ENCODE data around the gene ANKRD6. TPM values are rescaled to one million over a fixed set of nuclear protein-coding genes. Genes with fewer than 3 reads are reported as not detected.

The ANKRD6 gene
- total RNA-seq, 1 experiment from 2014 or later: 13.9 TPM

- no peak for TF ChIP-seq ZMAT4 (CRISPR knock-in tag; IDR thresholded peaks at IDR 0.05)
Observed at GRCh38 chr6:89613790-89614189, 180.8 kb downstream of the ANKRD6 start (continued).

- DNase-seq (ENCODE audit: low spot score): no peak
- ChIA-PET CTCF (interaction anchor here (0.8 to 1.1 kb wide), 3 partner anchors 244 to 317 kb away, joined by 3 read pairs; no protein-coding TSS in a partner anchor), POLR2A (no interaction called here)
- TF ChIP-seq, protein P1, sequence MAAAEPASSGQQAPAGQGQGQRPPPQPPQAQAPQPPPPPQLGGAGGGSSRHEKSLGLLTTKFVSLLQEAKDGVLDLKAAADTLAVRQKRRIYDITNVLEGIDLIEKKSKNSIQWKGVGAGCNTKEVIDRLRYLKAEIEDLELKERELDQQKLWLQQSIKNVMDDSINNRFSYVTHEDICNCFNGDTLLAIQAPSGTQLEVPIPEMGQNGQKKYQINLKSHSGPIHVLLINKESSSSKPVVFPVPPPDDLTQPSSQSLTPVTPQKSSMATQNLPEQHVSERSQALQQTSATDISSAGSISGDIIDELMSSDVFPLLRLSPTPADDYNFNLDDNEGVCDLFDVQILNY (CRISPR knock-in tag; IDR thresholded peaks at IDR 0.05): no peak
- TF ChIP-seq ZBTB21 (CRISPR knock-in tag; IDR thresholded peaks at IDR 0.05; ENCODE audit: borderline replicate concordance) (no peak), ESRRA (CRISPR knock-in tag; IDR thresholded peaks at IDR 0.05; ENCODE audit: borderline replicate concordance) (no peak), ZNF121 (CRISPR knock-in tag; IDR thresholded peaks at IDR 0.05) (no peak), ATF1 (CRISPR knock-in tag; IDR thresholded peaks at IDR 0.05) (no peak), ZNF396 (CRISPR knock-in tag; IDR thresholded peaks at IDR 0.05; ENCODE audit: borderline replicate concordance) (no peak), ATF3 (CRISPR knock-in tag; conservative IDR thresholded peaks at IDR 0.05) (no peak), TP53 (CRISPR knock-in tag; IDR thresholded peaks at IDR 0.05) (no peak), ZNF416 (CRISPR knock-in tag; IDR thresholded peaks at IDR 0.05) (no peak), USF1 (CRISPR knock-in tag; IDR thresholded peaks at IDR 0.05) (no peak)
- TF ChIP-seq, protein P2, sequence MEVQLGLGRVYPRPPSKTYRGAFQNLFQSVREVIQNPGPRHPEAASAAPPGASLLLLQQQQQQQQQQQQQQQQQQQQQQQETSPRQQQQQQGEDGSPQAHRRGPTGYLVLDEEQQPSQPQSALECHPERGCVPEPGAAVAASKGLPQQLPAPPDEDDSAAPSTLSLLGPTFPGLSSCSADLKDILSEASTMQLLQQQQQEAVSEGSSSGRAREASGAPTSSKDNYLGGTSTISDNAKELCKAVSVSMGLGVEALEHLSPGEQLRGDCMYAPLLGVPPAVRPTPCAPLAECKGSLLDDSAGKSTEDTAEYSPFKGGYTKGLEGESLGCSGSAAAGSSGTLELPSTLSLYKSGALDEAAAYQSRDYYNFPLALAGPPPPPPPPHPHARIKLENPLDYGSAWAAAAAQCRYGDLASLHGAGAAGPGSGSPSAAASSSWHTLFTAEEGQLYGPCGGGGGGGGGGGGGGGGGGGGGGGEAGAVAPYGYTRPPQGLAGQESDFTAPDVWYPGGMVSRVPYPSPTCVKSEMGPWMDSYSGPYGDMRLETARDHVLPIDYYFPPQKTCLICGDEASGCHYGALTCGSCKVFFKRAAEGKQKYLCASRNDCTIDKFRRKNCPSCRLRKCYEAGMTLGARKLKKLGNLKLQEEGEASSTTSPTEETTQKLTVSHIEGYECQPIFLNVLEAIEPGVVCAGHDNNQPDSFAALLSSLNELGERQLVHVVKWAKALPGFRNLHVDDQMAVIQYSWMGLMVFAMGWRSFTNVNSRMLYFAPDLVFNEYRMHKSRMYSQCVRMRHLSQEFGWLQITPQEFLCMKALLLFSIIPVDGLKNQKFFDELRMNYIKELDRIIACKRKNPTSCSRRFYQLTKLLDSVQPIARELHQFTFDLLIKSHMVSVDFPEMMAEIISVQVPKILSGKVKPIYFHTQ (CRISPR knock-in tag; IDR thresholded peaks at IDR 0.05): no peak
- Mint-ChIP-seq H3K27ac (no peak overlapping the region), H3K9me3 (no peaks in the 10 kb centered on the region), H3K4me1 (no peaks in the 10 kb centered on the region), H3K27me3 (ENCODE audit: low read depth) (no peaks in the 10 kb centered on the region), H3K36me3 (no peaks in the 10 kb centered on the region), H3K4me3 (no peak overlapping the region)
- ATAC-seq: no peak
Observed at GRCh38 chr6:89615882-89616281, 182.9 kb downstream of the ANKRD6 start.

- Mint-ChIP-seq H3K4me1 (no peaks in the 10 kb centered on the region), H3K27me3 (ENCODE audit: low read depth) (no peaks in the 10 kb centered on the region), H3K27ac (no peak overlapping the region), H3K36me3 (no peaks in the 10 kb centered on the region), H3K9me3 (no peaks in the 10 kb centered on the region), H3K4me3 (no peak overlapping the region)
- CTCF ChIA-PET: interaction anchor here (1.9 kb wide), 1 partner anchor 244 kb away, joined by 7 read pairs; no protein-coding TSS in a partner anchor
- DNase-seq (ENCODE audit: low spot score): no peak
- no peak for ATAC-seq
- POLR2A ChIA-PET: no interaction called here
- TF ChIP-seq MXD4 (CRISPR knock-in tag; IDR thresholded peaks at IDR 0.05; ENCODE audit: borderline replicate concordance) (no peak), FOXP1 (CRISPR knock-in tag; IDR thresholded peaks at IDR 0.05; ENCODE audit: borderline replicate concordance) (no peak), ZNF232 (CRISPR knock-in tag; IDR thresholded peaks at IDR 0.05) (no peak), KAT7 (CRISPR knock-in tag; IDR thresholded peaks at IDR 0.05; ENCODE audit: borderline replicate concordance) (no peak), GRHL2 (CRISPR knock-in tag; IDR thresholded peaks at IDR 0.05; ENCODE audit: insufficient replicate concordance, severe bottlenecking) (no peak), ZNF263 (CRISPR knock-in tag; IDR thresholded peaks at IDR 0.05; ENCODE audit: low read depth) (no peak), MYBL2 (CRISPR knock-in tag; IDR thresholded peaks at IDR 0.05) (no peak), TEAD4 (CRISPR knock-in tag; IDR thresholded peaks at IDR 0.05) (no peak), ZNF219 (CRISPR knock-in tag; IDR thresholded peaks at IDR 0.05; ENCODE audit: borderline replicate concordance) (no peak), SP1 (CRISPR knock-in tag; conservative IDR thresholded peaks at IDR 0.05) (no peak)
- TF ChIP-seq, protein P3, sequence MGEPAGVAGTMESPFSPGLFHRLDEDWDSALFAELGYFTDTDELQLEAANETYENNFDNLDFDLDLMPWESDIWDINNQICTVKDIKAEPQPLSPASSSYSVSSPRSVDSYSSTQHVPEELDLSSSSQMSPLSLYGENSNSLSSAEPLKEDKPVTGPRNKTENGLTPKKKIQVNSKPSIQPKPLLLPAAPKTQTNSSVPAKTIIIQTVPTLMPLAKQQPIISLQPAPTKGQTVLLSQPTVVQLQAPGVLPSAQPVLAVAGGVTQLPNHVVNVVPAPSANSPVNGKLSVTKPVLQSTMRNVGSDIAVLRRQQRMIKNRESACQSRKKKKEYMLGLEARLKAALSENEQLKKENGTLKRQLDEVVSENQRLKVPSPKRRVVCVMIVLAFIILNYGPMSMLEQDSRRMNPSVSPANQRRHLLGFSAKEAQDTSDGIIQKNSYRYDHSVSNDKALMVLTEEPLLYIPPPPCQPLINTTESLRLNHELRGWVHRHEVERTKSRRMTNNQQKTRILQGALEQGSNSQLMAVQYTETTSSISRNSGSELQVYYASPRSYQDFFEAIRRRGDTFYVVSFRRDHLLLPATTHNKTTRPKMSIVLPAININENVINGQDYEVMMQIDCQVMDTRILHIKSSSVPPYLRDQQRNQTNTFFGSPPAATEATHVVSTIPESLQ (CRISPR knock-in tag; IDR thresholded peaks at IDR 0.05): no peak
- TF ChIP-seq, protein P4, sequence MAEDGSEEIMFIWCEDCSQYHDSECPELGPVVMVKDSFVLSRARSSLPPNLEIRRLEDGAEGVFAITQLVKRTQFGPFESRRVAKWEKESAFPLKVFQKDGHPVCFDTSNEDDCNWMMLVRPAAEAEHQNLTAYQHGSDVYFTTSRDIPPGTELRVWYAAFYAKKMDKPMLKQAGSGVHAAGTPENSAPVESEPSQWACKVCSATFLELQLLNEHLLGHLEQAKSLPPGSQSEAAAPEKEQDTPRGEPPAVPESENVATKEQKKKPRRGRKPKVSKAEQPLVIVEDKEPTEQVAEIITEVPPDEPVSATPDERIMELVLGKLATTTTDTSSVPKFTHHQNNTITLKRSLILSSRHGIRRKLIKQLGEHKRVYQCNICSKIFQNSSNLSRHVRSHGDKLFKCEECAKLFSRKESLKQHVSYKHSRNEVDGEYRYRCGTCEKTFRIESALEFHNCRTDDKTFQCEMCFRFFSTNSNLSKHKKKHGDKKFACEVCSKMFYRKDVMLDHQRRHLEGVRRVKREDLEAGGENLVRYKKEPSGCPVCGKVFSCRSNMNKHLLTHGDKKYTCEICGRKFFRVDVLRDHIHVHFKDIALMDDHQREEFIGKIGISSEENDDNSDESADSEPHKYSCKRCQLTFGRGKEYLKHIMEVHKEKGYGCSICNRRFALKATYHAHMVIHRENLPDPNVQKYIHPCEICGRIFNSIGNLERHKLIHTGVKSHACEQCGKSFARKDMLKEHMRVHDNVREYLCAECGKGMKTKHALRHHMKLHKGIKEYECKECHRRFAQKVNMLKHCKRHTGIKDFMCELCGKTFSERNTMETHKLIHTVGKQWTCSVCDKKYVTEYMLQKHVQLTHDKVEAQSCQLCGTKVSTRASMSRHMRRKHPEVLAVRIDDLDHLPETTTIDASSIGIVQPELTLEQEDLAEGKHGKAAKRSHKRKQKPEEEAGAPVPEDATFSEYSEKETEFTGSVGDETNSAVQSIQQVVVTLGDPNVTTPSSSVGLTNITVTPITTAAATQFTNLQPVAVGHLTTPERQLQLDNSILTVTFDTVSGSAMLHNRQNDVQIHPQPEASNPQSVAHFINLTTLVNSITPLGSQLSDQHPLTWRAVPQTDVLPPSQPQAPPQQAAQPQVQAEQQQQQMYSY (CRISPR knock-in tag; IDR thresholded peaks at IDR 0.05): no peak
Observed at GRCh38 chr6:89616531-89616930, 183.6 kb downstream of the ANKRD6 start.
